ENCODE measurements around the gene NFIX.

The NFIX gene

DNA sequence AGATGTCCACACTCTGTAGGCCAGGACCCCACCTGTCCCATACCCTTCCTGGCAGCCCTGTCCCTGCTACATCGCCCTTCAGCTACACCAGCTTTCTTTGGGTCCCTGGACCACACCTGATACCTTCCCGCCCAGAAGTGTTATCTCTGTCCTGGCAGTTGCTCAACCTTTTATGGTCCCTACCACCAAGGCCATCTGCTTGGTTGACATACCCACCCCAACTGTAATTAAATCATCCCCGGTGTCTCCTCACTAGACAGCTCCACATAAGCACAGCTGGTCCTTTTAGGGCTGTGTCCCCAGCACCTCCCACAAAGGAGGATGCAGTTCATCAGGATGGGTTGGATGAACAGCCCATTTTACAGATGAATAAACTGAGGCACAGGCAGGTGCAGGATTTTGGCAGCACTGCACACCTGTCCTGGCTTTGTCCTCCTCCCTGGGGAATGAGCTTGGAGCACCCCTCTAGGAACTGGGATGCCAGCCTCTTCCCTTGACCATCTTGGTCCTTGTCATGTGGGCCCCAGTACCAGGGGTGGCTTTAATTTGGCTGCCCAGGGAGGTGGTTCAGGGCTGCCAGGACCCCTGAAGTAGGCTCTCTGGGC lies 135.7 kb downstream of the NFIX start:
- peaks cover 9% of the 10 kb centered on the region for H3K4me1 ChIP-seq (ENCODE audit: control insufficient read depth, insufficient read depth, low read length)
- no peaks in the 10 kb centered on the region for H3K27me3 ChIP-seq (replicated peaks; ENCODE audit: control insufficient read depth, insufficient read depth, low read length)
- no peak for DNase-seq (ENCODE audit: low read depth)
- H3K36me3 ChIP-seq (ENCODE audit: control insufficient read depth, insufficient read depth, low read length, severe bottlenecking), result peaks cover 14% of the 10 kb centered on the region
- H3K4me3 ChIP-seq (ENCODE audit: low read length), result no peak overlapping the region
- no peaks in the 10 kb centered on the region for H3K9me3 ChIP-seq (ENCODE audit: control insufficient read depth, low read length)
- no peak overlapping the region for H3K9ac ChIP-seq (ENCODE audit: low read length)

GRCh38 chr19:13132471-13133180 lies 137.4 kb downstream of the NFIX start:
- H3K27me3 ChIP-seq (replicated peaks; ENCODE audit: control insufficient read depth, insufficient read depth, low read length), result no peaks in the 10 kb centered on the region
- H3K9ac ChIP-seq (ENCODE audit: low read length), result no peak overlapping the region
- peaks cover 30% of the 10 kb centered on the region for H3K36me3 ChIP-seq (ENCODE audit: control insufficient read depth, insufficient read depth, low read length, severe bottlenecking)
- no peaks in the 10 kb centered on the region for H3K9me3 ChIP-seq (ENCODE audit: control insufficient read depth, low read length)
- H3K4me1 ChIP-seq (ENCODE audit: control insufficient read depth, insufficient read depth, low read length), result peaks cover 9% of the 10 kb centered on the region
- H3K4me3 ChIP-seq (ENCODE audit: low read length), result no peak overlapping the region
- peak; percentile 66 for DNase-seq (ENCODE audit: low read depth)

GRCh38 chr19:13133241-13133870 lies 138.1 kb downstream of the NFIX start:
- peaks cover 37% of the 10 kb centered on the region for H3K36me3 ChIP-seq (ENCODE audit: control insufficient read depth, insufficient read depth, low read length, severe bottlenecking)
- no peaks in the 10 kb centered on the region for H3K27me3 ChIP-seq (replicated peaks; ENCODE audit: control insufficient read depth, insufficient read depth, low read length)
- DNase-seq (ENCODE audit: low read depth), result no peak
- H3K4me1 ChIP-seq (ENCODE audit: control insufficient read depth, insufficient read depth, low read length), result peaks cover 9% of the 10 kb centered on the region
- H3K4me3 ChIP-seq (ENCODE audit: low read length), result no peak overlapping the region
- H3K9me3 ChIP-seq (ENCODE audit: control insufficient read depth, low read length), result no peaks in the 10 kb centered on the region
- H3K9ac ChIP-seq (ENCODE audit: low read length), result no peak overlapping the region

DNA sequence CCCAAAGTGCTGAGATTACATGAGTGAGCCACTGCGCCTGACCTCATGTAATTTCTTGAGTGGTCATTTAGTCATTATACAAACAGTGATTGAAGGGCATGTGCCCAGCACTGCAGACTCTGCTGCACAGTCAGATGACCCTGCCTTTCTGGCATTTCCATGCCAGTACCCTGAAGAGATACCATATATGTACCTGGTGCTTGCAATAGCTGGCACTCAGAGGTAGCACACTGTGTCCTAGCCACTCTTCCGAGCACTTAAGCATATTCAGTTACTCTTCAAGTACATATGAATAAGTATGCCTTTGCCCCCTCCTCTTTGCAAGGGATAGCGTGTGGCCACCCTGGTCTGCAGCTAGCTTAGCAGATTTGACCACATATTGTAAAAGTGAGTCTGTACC lies 139.4 kb downstream of the NFIX start:
- Histone ChIP-seq H3K36me3 (ENCODE audit: control insufficient read depth, insufficient read depth, low read length, severe bottlenecking) (peaks cover 44% of the 10 kb centered on the region), H3K27me3 (replicated peaks; ENCODE audit: control insufficient read depth, insufficient read depth, low read length) (no peaks in the 10 kb centered on the region), H3K9me3 (ENCODE audit: control insufficient read depth, low read length) (no peaks in the 10 kb centered on the region), H3K4me3 (ENCODE audit: low read length) (no peak overlapping the region), H3K4me1 (ENCODE audit: control insufficient read depth, insufficient read depth, low read length) (peaks cover 9% of the 10 kb centered on the region), H3K9ac (ENCODE audit: low read length) (no peak overlapping the region)
- no peak for DNase-seq (ENCODE audit: low read depth)

DNA sequence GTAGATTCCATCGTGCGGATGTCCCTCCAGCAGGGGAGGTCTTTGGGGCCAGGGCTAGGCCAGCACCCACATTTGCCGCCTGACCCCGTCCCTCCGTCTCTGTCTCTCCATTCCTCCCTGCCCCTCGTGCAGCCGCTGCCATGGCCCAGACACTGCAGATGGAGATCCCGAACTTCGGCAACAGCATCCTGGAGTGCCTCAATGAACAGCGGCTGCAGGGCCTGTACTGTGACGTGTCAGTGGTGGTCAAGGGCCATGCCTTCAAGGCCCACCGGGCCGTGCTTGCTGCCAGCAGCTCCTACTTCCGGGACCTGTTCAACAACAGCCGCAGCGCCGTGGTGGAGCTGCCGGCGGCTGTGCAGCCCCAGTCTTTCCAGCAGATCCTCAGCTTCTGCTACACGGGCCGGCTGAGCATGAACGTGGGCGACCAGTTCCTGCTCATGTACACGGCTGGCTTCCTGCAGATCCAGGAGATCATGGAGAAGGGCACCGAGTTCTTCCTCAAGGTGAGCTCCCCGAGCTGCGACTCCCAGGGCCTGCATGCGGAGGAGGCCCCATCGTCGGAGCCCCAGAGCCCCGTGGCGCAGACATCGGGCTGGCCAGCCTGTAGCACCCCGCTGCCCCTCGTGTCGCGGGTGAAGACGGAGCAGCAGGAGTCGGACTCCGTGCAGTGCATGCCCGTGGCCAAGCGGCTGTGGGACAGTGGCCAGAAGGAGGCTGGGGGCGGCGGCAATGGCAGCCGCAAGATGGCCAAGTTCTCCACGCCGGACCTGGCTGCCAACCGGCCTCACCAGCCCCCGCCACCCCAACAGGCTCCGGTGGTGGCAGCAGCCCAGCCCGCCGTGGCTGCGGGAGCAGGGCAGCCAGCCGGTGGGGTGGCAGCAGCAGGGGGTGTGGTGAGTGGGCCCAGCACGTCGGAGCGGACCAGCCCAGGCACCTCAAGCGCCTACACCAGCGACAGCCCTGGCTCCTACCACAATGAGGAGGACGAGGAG lies 140.1 kb downstream of the NFIX start:
- H3K9ac ChIP-seq (ENCODE audit: low read length), result no peak overlapping the region
- no peak for DNase-seq (ENCODE audit: low read depth)
- no peaks in the 10 kb centered on the region for H3K9me3 ChIP-seq (ENCODE audit: control insufficient read depth, low read length)
- peaks cover 9% of the 10 kb centered on the region for H3K4me1 ChIP-seq (ENCODE audit: control insufficient read depth, insufficient read depth, low read length)
- no peak overlapping the region for H3K4me3 ChIP-seq (ENCODE audit: low read length)
- H3K36me3 ChIP-seq (ENCODE audit: control insufficient read depth, insufficient read depth, low read length, severe bottlenecking), result peaks cover 44% of the 10 kb centered on the region
- H3K27me3 ChIP-seq (replicated peaks; ENCODE audit: control insufficient read depth, insufficient read depth, low read length), result no peaks in the 10 kb centered on the region

DNA sequence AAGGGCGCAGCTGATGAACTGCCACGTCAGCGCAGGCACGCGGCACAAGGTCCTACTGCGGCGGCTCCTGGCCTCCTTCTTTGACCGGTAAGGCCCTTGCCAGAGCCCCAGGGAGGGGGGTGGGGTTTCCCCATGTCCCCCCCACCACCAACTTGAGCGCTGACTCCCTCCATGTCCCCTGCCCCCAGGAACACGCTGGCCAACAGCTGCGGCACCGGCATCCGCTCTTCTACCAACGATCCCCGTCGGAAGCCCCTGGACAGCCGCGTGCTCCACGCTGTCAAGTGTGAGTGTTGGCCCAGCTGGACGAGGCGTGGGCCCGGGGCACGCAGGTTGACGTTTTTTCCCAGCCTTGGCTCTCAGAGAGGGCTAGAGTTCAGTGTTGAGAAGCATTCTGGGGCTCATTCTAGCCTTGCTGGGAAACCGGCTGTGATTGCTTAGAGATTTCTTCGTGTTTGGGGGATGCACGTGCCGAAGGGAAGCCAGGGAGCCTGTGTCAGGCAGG lies 142.1 kb downstream of the NFIX start:
- H3K27me3 ChIP-seq (replicated peaks; ENCODE audit: control insufficient read depth, insufficient read depth, low read length), result no peaks in the 10 kb centered on the region
- DNase-seq (ENCODE audit: low read depth), result no peak
- H3K9me3 ChIP-seq (ENCODE audit: control insufficient read depth, low read length), result no peaks in the 10 kb centered on the region
- H3K36me3 ChIP-seq (ENCODE audit: control insufficient read depth, insufficient read depth, low read length, severe bottlenecking), result peaks cover 44% of the 10 kb centered on the region
- peaks cover 9% of the 10 kb centered on the region for H3K4me1 ChIP-seq (ENCODE audit: control insufficient read depth, insufficient read depth, low read length)
- H3K9ac ChIP-seq (ENCODE audit: low read length), result no peak overlapping the region
- H3K4me3 ChIP-seq (ENCODE audit: low read length), result no peak overlapping the region

DNA sequence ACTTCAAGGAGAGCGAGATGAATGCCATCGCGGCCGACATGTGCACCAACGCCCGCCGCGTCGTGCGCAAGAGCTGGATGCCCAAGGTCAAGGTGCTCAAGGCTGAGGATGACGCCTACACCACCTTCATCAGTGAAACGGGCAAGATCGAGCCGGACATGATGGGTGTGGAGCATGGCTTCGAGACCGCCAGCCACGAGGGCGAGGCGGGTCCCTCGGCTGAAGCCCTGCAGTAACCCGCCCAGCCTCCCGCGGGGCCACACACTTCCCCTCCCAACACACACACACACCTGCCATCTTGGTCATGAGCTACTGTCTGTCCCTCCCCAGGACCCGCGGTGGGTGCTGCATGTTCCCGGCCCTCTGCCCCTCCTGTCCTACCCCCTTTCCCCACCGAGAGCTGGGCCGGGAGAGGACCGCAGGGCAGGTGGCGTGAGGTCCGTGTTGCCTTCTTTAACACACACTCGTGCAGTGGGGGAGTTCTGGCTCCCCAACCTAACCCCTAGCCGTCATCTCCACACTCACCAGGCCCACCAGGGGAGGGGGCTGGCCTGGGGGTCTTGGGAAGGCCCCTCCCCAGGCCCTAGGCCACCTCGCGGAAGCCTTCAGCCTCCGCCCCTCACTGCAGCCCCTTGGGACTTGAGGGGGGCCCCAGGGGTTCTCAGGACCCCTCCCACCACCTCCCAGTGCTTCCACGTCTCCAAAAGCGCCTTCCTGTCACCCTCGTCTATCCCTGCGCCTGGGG lies 143.1 kb downstream of the NFIX start:
- DNase-seq (ENCODE audit: low read depth), result no peak
- Histone ChIP-seq H3K9ac (ENCODE audit: low read length) (no peak overlapping the region), H3K9me3 (ENCODE audit: control insufficient read depth, low read length) (no peaks in the 10 kb centered on the region), H3K27me3 (replicated peaks; ENCODE audit: control insufficient read depth, insufficient read depth, low read length) (no peaks in the 10 kb centered on the region), H3K4me1 (ENCODE audit: control insufficient read depth, insufficient read depth, low read length) (peaks cover 8% of the 10 kb centered on the region), H3K4me3 (ENCODE audit: low read length) (no peak overlapping the region), H3K36me3 (ENCODE audit: control insufficient read depth, insufficient read depth, low read length, severe bottlenecking) (peaks cover 44% of the 10 kb centered on the region)

GRCh38 chr19:13138916-13139198 lies 143.6 kb downstream of the NFIX start:
- peaks cover 44% of the 10 kb centered on the region for H3K36me3 ChIP-seq (ENCODE audit: control insufficient read depth, insufficient read depth, low read length, severe bottlenecking)
- no peak overlapping the region for H3K4me3 ChIP-seq (ENCODE audit: low read length)
- no peaks in the 10 kb centered on the region for H3K27me3 ChIP-seq (replicated peaks; ENCODE audit: control insufficient read depth, insufficient read depth, low read length)
- H3K9ac ChIP-seq (ENCODE audit: low read length), result no peak overlapping the region
- no peak for DNase-seq (ENCODE audit: low read depth)
- H3K4me1 ChIP-seq (ENCODE audit: control insufficient read depth, insufficient read depth, low read length), result peaks cover 14% of the 10 kb centered on the region
- no peaks in the 10 kb centered on the region for H3K9me3 ChIP-seq (ENCODE audit: control insufficient read depth, low read length)

DNA sequence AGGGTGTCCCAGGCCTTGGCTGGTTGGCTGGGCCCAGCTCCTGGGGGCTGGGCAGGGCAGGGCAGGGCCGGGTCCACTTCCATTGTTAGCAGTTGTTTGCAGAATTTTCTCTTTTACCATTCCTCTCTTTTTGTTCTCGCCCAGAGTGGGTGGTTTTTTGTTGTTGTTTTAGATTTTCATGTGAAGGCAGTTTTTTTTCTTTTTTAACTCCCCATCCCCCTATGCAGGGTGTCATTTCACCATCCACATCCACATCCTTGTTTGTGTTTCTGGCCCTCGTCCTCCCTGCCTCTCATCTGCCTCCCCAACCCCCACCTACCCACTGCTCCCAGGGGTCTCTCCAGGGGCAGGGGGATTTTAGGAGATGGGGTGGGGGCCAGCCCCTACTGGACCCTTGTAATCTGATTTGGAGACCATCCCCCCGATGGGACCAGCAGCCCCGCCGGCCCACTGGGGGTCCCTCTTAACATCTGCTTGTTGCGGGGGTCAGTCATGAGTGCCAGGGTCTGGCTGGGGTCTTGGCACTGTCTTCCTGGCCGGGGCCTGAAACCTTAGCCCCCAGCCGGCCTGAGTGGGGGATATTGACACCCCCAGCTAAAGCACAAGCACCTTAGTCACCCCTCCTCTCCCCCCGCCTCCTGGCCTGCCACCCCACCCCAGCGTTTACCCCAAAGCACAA lies 144.5 kb downstream of the NFIX start:
- H3K9ac ChIP-seq (ENCODE audit: low read length), result no peak overlapping the region
- no peak for DNase-seq (ENCODE audit: low read depth)
- no peak overlapping the region for H3K4me3 ChIP-seq (ENCODE audit: low read length)
- peaks cover 51% of the 10 kb centered on the region for H3K36me3 ChIP-seq (ENCODE audit: control insufficient read depth, insufficient read depth, low read length, severe bottlenecking)
- H3K4me1 ChIP-seq (ENCODE audit: control insufficient read depth, insufficient read depth, low read length), result peaks cover 13% of the 10 kb centered on the region
- no peaks in the 10 kb centered on the region for H3K9me3 ChIP-seq (ENCODE audit: control insufficient read depth, low read length)
- H3K27me3 ChIP-seq (replicated peaks; ENCODE audit: control insufficient read depth, insufficient read depth, low read length), result no peaks in the 10 kb centered on the region
